ENCODE measurements around the gene TUBA4A. TPM values are rescaled to one million over a fixed set of nuclear protein-coding genes. Genes with fewer than 3 reads are reported as not detected.

TUBA4A gene
- total RNA-seq, 1 donor from 2014 or later, result 0.63 TPM

DNA sequence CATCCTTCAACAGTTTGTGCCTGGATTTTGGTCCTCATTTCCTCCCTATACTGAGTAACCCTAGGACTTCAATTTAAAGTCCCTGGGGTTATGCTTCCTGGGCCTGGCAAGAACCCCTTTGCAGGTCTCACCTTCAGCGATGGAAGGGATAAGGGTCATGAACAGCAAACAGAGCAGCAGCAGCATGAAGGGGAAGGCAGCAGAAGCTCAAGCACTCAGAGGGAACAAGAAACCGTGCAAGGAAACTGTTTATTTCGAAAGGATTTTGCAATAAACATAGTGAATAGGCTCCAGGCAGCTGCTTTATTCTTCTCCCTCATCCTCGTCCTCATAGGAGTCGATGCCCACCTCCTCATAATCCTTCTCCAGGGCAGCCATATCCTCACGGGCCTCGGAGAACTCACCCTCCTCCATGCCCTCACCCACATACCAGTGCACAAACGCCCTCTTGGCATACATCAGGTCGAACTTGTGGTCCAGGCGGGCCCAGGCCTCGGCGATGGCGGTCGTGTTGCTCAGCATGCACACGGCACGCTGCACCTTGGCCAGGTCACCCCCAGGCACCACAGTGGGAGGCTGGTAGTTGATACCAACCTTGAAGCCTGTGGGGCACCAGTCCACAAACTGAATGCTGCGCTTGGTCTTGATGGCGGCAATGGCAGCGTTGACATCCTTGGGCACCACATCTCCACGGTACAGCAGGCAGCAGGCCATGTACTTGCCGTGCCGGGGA lies 3.5 kb downstream of the TUBA4A start:
- no peaks in the 10 kb centered on the region for H3K36me3 Mint-ChIP-seq
- H3K27ac Mint-ChIP-seq, result no peak overlapping the region
- H3K27me3 Mint-ChIP-seq (ENCODE audit: low read depth), result peaks cover 50% of the 10 kb centered on the region
- H3K4me3 Mint-ChIP-seq, result no peak overlapping the region
- TF ChIP-seq, protein P1, sequence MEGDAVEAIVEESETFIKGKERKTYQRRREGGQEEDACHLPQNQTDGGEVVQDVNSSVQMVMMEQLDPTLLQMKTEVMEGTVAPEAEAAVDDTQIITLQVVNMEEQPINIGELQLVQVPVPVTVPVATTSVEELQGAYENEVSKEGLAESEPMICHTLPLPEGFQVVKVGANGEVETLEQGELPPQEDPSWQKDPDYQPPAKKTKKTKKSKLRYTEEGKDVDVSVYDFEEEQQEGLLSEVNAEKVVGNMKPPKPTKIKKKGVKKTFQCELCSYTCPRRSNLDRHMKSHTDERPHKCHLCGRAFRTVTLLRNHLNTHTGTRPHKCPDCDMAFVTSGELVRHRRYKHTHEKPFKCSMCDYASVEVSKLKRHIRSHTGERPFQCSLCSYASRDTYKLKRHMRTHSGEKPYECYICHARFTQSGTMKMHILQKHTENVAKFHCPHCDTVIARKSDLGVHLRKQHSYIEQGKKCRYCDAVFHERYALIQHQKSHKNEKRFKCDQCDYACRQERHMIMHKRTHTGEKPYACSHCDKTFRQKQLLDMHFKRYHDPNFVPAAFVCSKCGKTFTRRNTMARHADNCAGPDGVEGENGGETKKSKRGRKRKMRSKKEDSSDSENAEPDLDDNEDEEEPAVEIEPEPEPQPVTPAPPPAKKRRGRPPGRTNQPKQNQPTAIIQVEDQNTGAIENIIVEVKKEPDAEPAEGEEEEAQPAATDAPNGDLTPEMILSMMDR (IDR thresholded peaks at IDR 0.05; ENCODE audit: unreplicated experiment), result no peak
- no peak for DNase-seq (ENCODE audit: low spot score in 2 of 2, unreplicated experiment in 2 of 2)
- H3K9me3 Mint-ChIP-seq, result no peaks in the 10 kb centered on the region
- peaks cover 36% of the 10 kb centered on the region for H3K4me1 Mint-ChIP-seq

DNA sequence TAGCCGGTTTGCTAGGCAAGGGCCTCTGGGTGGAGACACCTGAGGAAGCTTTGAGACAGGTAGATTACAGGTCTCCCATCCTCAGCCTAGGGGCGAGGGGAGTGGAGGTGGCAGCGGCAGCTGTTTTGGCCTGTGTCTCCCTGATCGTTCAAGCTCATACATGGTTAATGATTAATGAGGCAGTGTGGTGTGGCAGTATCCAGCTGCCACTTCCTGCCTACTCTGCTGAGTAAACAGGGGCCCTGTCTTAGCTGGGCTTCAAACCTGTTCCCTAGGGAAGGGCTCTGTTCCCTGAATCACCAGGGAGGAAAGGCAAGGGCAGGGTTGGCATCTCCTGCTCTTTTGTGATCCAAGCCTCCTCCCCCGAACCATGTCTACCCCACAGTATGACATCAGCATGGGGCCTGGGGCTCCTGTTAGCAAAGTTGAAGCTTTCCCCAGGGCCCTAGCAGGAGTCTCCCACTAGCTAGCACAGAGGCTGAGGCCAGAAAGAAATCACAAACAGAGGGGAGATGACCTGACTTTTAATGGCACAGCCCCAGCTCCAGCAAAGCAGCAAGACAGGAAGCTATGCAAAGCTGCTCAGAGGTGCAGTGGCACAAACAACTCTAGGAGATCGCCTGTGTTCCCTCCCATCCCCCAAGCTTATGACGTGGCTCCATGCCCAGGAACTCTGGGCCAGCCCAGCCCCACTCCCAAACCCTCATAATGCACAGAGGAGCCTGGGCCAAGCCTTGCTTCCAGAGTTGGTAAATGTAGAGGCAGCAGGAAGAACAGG lies 4.3 kb downstream of the TUBA4A start:
- TF ChIP-seq, protein P1 (IDR thresholded peaks at IDR 0.05; ENCODE audit: unreplicated experiment), result no peak
- Mint-ChIP-seq H3K4me3 (no peak overlapping the region), H3K27ac (peak overlapping the region; percentile 84), H3K4me1 (peaks cover 34% of the 10 kb centered on the region), H3K36me3 (no peaks in the 10 kb centered on the region), H3K27me3 (ENCODE audit: low read depth) (peaks cover 42% of the 10 kb centered on the region), H3K9me3 (no peaks in the 10 kb centered on the region)
- DNase-seq (ENCODE audit: low spot score in 2 of 2, unreplicated experiment in 2 of 2), result no peak

DNA sequence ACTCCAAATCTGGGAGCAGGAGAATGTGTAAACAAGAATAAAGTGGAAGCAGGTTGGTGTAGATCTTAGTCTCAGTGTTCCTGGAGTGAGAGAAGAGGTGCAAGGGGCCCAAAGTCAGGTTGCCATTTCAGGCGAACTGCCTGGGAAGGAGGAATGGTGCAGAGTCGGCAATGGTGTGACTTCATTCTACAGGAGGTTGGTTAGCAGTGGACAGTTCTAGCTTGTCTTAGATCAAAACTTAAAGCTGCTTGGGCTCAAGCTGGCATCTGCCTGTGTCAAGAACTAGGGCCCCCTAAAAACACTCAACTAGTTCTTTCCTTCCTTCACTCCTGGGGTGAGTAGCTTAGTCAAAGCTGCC lies 4.9 kb downstream of the TUBA4A start:
- Mint-ChIP-seq H3K27ac (peak overlapping the region; percentile 36), H3K27me3 (ENCODE audit: low read depth) (peaks cover 37% of the 10 kb centered on the region), H3K4me3 (no peak overlapping the region)

DNA sequence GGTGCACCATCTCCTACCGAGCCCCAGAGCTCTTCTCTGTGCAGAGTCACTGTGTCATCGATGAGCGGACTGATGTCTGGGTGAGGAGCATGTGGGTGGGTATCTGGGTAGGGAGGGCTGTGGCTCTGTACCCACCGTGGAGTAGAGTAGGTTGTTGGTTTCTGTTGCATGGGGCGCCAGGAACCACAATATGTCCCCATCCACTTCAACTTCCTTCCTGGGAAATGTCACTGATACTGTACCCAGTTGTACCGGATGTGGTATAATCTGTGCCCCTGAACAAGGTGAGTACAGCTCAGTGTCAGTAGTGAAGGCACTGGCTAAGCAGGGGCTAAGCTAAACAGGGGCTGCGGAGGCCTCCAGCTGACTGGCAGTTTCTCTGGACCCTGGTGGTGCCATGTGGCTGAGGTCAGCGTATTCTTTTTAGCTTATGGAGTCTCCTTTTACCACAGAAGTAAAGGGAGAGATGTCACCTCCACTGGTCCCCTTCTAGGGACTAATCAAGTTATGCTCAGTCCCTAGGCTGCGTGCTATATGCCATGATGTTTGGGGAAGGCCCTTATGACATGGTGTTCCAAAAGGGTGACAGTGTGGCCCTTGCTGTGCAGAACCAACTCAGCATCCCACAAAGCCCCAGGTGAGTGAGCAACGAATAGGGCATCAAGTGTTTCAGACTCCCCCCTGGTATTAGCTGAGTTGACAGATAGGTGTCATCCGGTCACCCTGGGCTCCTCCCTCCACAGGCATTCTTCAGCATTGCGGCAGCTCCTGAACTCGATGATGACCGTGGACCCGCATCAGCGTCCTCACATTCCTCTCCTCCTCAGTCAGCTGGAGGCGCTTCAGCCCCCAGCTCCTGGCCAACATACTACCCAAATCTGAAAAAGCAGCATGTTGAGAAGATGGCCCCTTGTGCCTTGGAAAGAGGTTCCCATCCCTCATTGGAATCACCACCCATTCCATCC lies 5.8 kb downstream of the TUBA4A start:
- no peak for DNase-seq (ENCODE audit: low spot score in 2 of 2, unreplicated experiment in 2 of 2)
- TF ChIP-seq, protein P1 (IDR thresholded peaks at IDR 0.05; ENCODE audit: unreplicated experiment), result no peak
- peaks cover 29% of the 10 kb centered on the region for H3K27me3 Mint-ChIP-seq (ENCODE audit: low read depth)
- H3K4me3 Mint-ChIP-seq, result no peak overlapping the region
- peaks cover 28% of the 10 kb centered on the region for H3K4me1 Mint-ChIP-seq
- no peaks in the 10 kb centered on the region for H3K9me3 Mint-ChIP-seq
- H3K36me3 Mint-ChIP-seq, result no peaks in the 10 kb centered on the region
- H3K27ac Mint-ChIP-seq, result no peak overlapping the region

More for the DNA sequence above, 4.9 kb downstream of the TUBA4A start:
- no peaks in the 10 kb centered on the region for H3K9me3 Mint-ChIP-seq
- no peak for DNase-seq (ENCODE audit: low spot score in 2 of 2, unreplicated experiment in 2 of 2)
- H3K36me3 Mint-ChIP-seq, result no peaks in the 10 kb centered on the region
- H3K4me1 Mint-ChIP-seq, result peaks cover 33% of the 10 kb centered on the region
- TF ChIP-seq, protein P1 (IDR thresholded peaks at IDR 0.05; ENCODE audit: unreplicated experiment), result no peak

DNA sequence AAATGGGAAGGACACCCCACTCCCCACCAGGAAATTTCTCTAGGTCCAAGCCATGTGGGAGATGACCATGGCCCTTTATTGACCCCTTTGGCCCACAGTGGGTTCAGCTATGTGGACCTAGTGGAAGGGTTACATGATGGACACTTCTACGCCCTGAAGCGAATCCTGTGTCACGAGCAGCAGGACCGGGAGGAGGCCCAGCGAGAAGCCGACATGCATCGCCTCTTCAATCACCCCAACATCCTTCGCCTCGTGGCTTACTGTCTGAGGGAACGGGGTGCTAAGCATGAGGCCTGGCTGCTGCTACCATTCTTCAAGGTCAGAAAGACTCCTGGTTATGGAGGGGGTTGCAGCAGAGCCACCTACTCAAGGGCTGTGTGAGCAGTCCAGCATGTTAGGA lies 7.2 kb downstream of the TUBA4A start:
- TF ChIP-seq, protein P1 (IDR thresholded peaks at IDR 0.05; ENCODE audit: unreplicated experiment), result no peak
- no peaks in the 10 kb centered on the region for H3K36me3 Mint-ChIP-seq
- peak overlapping the region; percentile 91 for H3K4me3 Mint-ChIP-seq
- no peaks in the 10 kb centered on the region for H3K9me3 Mint-ChIP-seq
- no peak for DNase-seq (ENCODE audit: low spot score in 2 of 2, unreplicated experiment in 2 of 2)
- peaks cover 15% of the 10 kb centered on the region for H3K27me3 Mint-ChIP-seq (ENCODE audit: low read depth)
- no peak overlapping the region for H3K27ac Mint-ChIP-seq
- peaks cover 23% of the 10 kb centered on the region for H3K4me1 Mint-ChIP-seq
